Breast epithelium (tissue), 3 donors: ENCODE data around the gene ZDHHC12.
"Not testable (repeated sequence)": the region's sequence is repeated elsewhere in the genome, so short reads cannot be mapped to it uniquely, and the experiment has no call there.

Experiments
- POLR2AphosphoS5 ChIP-seq, 3 donors: sonication (generic); formaldehyde crosslinking; IDR thresholded peaks; one replicate each; pipeline ENCODE4 v1.6.1; 2017; ENCODE audit warnings: antibody characterized with exemption in 3 of 3
- TF ChIP-seq, protein P1 (sequence below), 3 donors: fragments of 450-650 bp; IDR thresholded peaks; one replicate each; pipeline ENCODE4 v1.5.1; 2016 to 2017; ENCODE audit warnings: antibody characterized with exemption in 3 of 3, mild to moderate bottlenecking in 3 of 3, moderate library complexity in 3 of 3

DNA sequence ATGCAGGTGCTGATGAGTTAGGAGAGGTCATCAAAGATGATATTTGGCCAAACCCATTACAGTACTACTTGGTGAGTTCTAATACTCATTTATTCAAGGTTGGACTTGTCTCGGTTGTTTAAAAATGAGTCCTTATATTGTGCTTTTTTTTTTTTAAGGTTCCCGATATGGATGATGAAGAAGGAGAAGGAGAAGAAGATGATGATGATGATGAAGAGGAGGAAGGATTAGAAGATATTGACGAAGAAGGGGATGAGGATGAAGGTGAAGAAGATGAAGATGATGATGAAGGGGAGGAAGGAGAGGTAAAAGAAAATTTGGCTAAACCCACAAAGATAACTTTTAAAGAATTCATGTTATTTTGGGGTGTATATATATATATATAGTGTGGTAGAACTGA lies 30.2 kb downstream of the ZDHHC12 start:
- TF ChIP-seq POLR2AphosphoS5 (IDR thresholded peaks at IDR 0.05): not testable (repeated sequence)
- TF ChIP-seq, protein P1, sequence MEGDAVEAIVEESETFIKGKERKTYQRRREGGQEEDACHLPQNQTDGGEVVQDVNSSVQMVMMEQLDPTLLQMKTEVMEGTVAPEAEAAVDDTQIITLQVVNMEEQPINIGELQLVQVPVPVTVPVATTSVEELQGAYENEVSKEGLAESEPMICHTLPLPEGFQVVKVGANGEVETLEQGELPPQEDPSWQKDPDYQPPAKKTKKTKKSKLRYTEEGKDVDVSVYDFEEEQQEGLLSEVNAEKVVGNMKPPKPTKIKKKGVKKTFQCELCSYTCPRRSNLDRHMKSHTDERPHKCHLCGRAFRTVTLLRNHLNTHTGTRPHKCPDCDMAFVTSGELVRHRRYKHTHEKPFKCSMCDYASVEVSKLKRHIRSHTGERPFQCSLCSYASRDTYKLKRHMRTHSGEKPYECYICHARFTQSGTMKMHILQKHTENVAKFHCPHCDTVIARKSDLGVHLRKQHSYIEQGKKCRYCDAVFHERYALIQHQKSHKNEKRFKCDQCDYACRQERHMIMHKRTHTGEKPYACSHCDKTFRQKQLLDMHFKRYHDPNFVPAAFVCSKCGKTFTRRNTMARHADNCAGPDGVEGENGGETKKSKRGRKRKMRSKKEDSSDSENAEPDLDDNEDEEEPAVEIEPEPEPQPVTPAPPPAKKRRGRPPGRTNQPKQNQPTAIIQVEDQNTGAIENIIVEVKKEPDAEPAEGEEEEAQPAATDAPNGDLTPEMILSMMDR (IDR thresholded peaks at IDR 0.05): not testable (repeated sequence)
